IPS-NIHi11 (cell line): ENCODE results near the gene UQCRFS1.

Experiments
- DNase-seq: peaks from one replicate; pipeline ENCODE4 v3.0.0; 2012; ENCODE audit warnings: mixed read lengths, low spot score

Gene UQCRFS1

DNA sequence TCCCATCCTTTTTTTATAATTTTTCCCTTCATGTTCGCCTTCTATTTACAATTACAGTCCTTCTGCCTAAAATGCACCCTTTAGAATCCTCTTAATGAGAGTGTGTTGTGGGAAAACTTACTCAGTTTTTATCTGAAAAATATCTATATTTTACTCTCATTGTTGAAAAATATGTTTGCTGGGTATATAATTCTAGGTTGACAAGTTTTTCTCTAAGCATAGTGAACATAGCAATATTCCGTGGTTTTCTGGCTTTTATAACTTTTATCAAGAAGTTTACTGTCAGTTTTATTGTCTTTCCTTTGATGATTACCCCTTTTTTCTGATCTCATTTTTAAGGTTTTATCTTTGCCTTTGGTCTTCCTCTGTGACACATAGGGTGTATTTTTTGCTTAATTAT, 57.3 kb downstream of the UQCRFS1 start:
- no peak for DNase-seq
